Measurements from ENCODE around the gene TBX1. TPM values are rescaled to one million over a fixed set of nuclear protein-coding genes. Genes with fewer than 3 reads are reported as not detected.

TBX1 gene
- total RNA-seq, 5 donors from 2014 or later (not counting 1 experiment from before 2014, with no cell fraction given): 0.20 TPM; not detected in 4

DNA sequence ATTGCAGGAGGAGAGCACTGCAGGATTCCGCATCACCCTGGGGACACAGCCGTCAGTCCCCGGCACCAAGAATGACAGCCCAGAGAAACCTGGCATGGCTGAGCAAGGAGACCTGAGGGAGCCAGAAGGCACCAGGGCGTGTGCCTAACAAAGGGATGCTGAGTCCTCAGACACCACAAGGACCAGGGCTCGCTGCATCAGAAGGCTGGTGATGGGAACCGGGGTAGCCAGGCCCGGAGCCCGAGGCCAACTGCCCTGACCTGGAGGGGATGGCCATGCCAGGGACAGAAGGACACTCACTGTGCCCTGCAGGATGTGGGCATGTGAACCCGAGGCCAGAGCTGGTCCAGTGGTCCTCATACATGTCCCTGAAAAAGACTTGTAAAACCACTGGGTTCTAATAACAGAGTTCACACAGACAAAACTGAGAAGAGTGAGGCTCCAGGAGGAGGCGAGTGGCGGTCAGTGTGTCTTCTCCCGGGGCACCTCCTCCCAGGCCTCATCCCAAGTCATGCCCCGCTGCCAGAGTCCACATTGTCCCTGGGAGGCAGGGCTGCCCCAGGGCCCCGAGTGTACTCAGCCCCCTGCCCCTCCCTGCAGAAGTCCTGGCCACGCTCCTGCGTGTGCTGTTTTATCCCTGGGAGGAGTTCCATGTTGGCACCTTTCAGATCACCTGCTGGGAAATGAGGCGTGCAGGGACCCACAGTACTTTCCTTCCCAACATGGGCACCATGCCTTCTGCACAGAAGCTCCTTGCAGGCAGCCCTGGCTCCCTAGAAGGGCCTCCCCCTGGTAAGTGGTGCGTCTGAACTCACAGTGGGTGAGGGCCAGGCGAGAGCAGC, 42.5 kb downstream of the TBX1 start:
- H3K36me3 ChIP-seq (ENCODE audit: control insufficient read depth in 2 of 2, extremely low read depth in 1 of 2, insufficient read depth in 1 of 2, low read length in 1 of 2): peaks cover 16 to 28% of the 10 kb centered on the region in 2 donors
- H3K4me1 ChIP-seq (ENCODE audit: control insufficient read depth in 1 of 2, extremely low read depth in 1 of 2, insufficient read depth in 2 of 2, low read length in 2 of 2): no peaks in the 10 kb centered on the region
- H3K27me3 ChIP-seq (replicated peaks in 1 of 2; ENCODE audit: control insufficient read depth in 2 of 2, extremely low read depth in 1 of 2, insufficient read depth in 2 of 2, low read length in 1 of 2): no peaks in the 10 kb centered on the region
- no peak overlapping the region for H3K27ac Mint-ChIP-seq
- H3K27ac ChIP-seq (ENCODE audit: low read length): no peak overlapping the region
- H3K36me3 Mint-ChIP-seq: peaks cover 23% of the 10 kb centered on the region
- no peak overlapping the region for H3K4me3 Mint-ChIP-seq
- ChIA-PET CTCF (no interaction called here), POLR2A (no interaction called here)
- no peak overlapping the region for H3K4me3 ChIP-seq (ENCODE audit: control insufficient read depth in 1 of 2, extremely low read depth in 1 of 2, low read length in 1 of 2)
- H3K27me3 Mint-ChIP-seq: no peaks in the 10 kb centered on the region
- DNase-seq (no peak), ATAC-seq (replicated peaks in 1 of 4) (no peak)
- H3K9me3 ChIP-seq: no peaks in the 10 kb centered on the region
- 96% methylated on average over 12 of the region's 19 CpGs for WGBS (ENCODE audit: insufficient coverage)
- no peaks in the 10 kb centered on the region for H3K9me3 Mint-ChIP-seq
- H3K4me1 Mint-ChIP-seq: no peaks in the 10 kb centered on the region

DNA sequence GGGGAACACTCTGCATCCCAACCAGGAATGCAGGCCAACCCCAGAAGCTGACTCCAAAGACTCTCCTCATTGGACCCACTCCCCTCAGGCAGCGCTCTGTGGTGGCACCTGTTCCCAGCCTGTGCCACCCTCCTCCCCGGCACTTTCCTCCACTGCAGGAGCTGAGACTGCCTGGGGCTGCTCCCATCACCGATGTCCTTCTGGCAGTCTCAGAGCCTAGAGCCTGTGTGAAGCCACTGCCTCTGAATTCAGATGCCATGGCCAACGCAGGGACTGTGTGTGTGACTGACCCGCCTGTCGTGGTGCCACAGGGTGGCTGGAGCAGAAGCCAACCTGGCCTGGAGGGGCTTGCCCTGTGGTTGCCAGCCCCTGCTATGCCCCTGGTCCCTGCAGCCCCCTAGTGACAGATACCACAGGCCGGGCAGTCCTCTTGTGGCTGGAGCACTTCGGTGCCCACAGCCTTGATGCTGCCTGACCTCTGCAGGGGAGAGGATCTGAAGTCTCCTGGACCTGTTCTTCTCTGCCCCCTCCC, 43.2 kb downstream of the TBX1 start:
- Mint-ChIP-seq H3K4me3 (no peak overlapping the region), H3K9me3 (no peaks in the 10 kb centered on the region), H3K36me3 (peaks cover 23% of the 10 kb centered on the region), H3K4me1 (no peaks in the 10 kb centered on the region), H3K27ac (no peak overlapping the region), H3K27me3 (no peaks in the 10 kb centered on the region)
- Histone ChIP-seq H3K4me3 (ENCODE audit: control insufficient read depth in 1 of 2, extremely low read depth in 1 of 2, low read length in 1 of 2) (no peak overlapping the region), H3K9me3 (no peaks in the 10 kb centered on the region), H3K27me3 (replicated peaks in 1 of 2; ENCODE audit: control insufficient read depth in 2 of 2, extremely low read depth in 1 of 2, insufficient read depth in 2 of 2, low read length in 1 of 2) (no peaks in the 10 kb centered on the region), H3K36me3 (ENCODE audit: control insufficient read depth in 2 of 2, extremely low read depth in 1 of 2, insufficient read depth in 1 of 2, low read length in 1 of 2) (peaks cover 16 to 25% of the 10 kb centered on the region in 2 donors), H3K4me1 (ENCODE audit: control insufficient read depth in 1 of 2, extremely low read depth in 1 of 2, insufficient read depth in 2 of 2, low read length in 2 of 2) (no peaks in the 10 kb centered on the region), H3K27ac (ENCODE audit: low read length) (no peak overlapping the region)
- no peak for DNase-seq
- ChIA-PET CTCF (interaction anchor here in 1 of 2 donors (0.6 kb wide), 1 partner anchor 266 kb away, joined by 3 read pairs; no protein-coding TSS in a partner anchor), POLR2A (no interaction called here)
- WGBS (ENCODE audit: insufficient coverage): 94% methylated on average over 8 of the region's 8 CpGs
- no peak for ATAC-seq (replicated peaks in 1 of 4)

DNA sequence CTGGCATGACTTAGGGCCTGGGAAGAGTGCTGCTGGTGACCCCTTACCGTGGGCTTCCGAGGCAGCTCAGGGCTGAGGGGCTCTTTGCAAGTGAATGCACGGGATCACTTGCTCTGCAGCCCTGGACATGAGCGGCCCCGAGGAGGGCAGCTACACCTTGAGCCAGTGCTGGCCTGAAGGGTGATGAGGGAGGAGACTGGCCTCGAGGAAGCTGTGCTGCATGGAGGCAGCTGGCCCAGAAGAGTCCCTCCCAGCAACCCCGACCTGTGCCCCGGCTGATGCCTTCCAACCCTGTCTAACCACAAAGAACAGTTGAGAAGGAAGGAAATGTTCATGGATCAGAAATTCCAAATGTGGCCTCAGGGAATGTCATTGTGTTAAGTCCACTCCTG, 45.2 kb downstream of the TBX1 start:
- H3K4me3 Mint-ChIP-seq: no peak overlapping the region
- H3K36me3 ChIP-seq (ENCODE audit: control insufficient read depth in 2 of 2, extremely low read depth in 1 of 2, insufficient read depth in 1 of 2, low read length in 1 of 2): peaks cover 16% of the 10 kb centered on the region in 2 donors
- no peaks in the 10 kb centered on the region for H3K9me3 Mint-ChIP-seq
- no peak overlapping the region for H3K27ac ChIP-seq (ENCODE audit: low read length)
- no peak overlapping the region for H3K4me3 ChIP-seq (ENCODE audit: control insufficient read depth in 1 of 2, extremely low read depth in 1 of 2, low read length in 1 of 2)
- H3K27me3 ChIP-seq (replicated peaks in 1 of 2; ENCODE audit: control insufficient read depth in 2 of 2, extremely low read depth in 1 of 2, insufficient read depth in 2 of 2, low read length in 1 of 2): no peaks in the 10 kb centered on the region
- H3K4me1 Mint-ChIP-seq: peaks cover 0 to 6% (median 0%) of the 10 kb centered on the region in 3 donors
- ATAC-seq (replicated peaks in 1 of 4) (no peak), DNase-seq (no peak)
- 100% methylated on average over 2 of the region's 8 CpGs for WGBS (ENCODE audit: insufficient coverage)
- peaks cover 3 to 12% of the 10 kb centered on the region in 2 experiments for H3K4me1 ChIP-seq (ENCODE audit: control insufficient read depth in 1 of 2, extremely low read depth in 1 of 2, insufficient read depth in 2 of 2, low read length in 2 of 2)
- no peak overlapping the region for H3K27ac Mint-ChIP-seq
- H3K27me3 Mint-ChIP-seq: no peaks in the 10 kb centered on the region
- ChIA-PET CTCF (no interaction called here), POLR2A (no interaction called here)
- H3K36me3 Mint-ChIP-seq: peaks cover 19% of the 10 kb centered on the region
- H3K9me3 ChIP-seq: no peaks in the 10 kb centered on the region

DNA sequence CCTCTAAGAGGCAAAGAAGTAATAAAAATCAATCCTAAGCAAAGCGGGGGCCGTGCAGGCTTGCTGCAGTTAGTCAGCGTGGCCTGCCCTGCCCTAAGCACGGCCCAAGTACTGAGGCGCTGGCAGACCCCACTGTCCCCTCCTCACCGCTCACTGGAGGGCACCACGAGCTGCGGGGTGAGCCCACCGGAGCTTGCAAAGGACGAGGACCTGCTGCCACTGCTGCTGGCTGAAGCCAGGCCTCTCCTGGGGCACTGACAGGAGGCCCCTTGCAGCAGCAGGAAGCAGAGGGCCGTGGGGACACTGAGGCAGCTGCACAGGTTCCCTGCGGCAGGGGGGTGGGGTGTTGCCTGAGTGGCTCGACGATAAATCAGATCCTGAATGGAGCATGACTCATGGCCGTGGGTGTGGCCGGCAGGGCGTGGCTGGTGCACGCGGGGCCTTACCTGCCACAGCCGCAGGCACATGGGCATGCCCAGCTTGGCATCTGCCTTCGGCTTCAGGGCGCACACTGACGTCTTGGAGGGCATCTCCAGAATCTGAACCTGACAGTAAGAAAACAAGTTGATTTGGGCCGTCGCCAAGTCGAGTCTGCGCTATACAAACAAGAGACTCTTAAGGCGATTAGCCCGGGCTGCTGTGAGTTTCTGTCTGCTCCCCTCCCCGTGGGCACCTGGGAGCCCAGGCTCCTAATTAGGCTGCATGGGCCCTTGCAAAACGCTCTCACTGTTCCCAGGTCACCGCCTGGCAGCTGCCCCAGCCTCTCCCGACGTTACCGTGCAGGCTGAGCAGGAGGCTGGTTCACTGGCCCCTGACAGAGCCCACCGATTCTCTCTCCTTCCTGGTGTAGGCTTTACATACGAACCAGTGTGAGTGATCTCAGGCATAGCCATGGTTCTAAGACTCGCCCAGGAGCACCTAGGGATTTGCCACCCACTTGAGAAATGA, 45.9 kb downstream of the TBX1 start:
- no peaks in the 10 kb centered on the region for H3K9me3 Mint-ChIP-seq
- Histone ChIP-seq H3K36me3 (ENCODE audit: control insufficient read depth in 2 of 2, extremely low read depth in 1 of 2, insufficient read depth in 1 of 2, low read length in 1 of 2) (peaks cover 14 to 16% of the 10 kb centered on the region in 2 donors), H3K9me3 (no peaks in the 10 kb centered on the region), H3K4me1 (ENCODE audit: control insufficient read depth in 1 of 2, extremely low read depth in 1 of 2, insufficient read depth in 2 of 2, low read length in 2 of 2) (peaks cover 6 to 19% of the 10 kb centered on the region in 2 experiments), H3K4me3 (ENCODE audit: control insufficient read depth in 1 of 2, extremely low read depth in 1 of 2, low read length in 1 of 2) (no peak overlapping the region), H3K27me3 (replicated peaks in 1 of 2; ENCODE audit: control insufficient read depth in 2 of 2, extremely low read depth in 1 of 2, insufficient read depth in 2 of 2, low read length in 1 of 2) (no peaks in the 10 kb centered on the region), H3K27ac (ENCODE audit: low read length) (no peak overlapping the region)
- CTCF ChIA-PET: no interaction called here
- peak in 1 of 35 experiments; percentile 16 for DNase-seq
- POLR2A ChIA-PET: no interaction called here
- WGBS (ENCODE audit: insufficient coverage): 88% methylated on average over 35 of the region's 38 CpGs
- no peak overlapping the region for H3K4me3 Mint-ChIP-seq
- H3K36me3 Mint-ChIP-seq: peaks cover 19% of the 10 kb centered on the region
- no peaks in the 10 kb centered on the region for H3K27me3 Mint-ChIP-seq
- H3K4me1 Mint-ChIP-seq: peaks cover 0 to 11% (median 5%) of the 10 kb centered on the region in 3 donors
- no peak overlapping the region for H3K27ac Mint-ChIP-seq
- no peak for ATAC-seq (replicated peaks in 1 of 4)

DNA sequence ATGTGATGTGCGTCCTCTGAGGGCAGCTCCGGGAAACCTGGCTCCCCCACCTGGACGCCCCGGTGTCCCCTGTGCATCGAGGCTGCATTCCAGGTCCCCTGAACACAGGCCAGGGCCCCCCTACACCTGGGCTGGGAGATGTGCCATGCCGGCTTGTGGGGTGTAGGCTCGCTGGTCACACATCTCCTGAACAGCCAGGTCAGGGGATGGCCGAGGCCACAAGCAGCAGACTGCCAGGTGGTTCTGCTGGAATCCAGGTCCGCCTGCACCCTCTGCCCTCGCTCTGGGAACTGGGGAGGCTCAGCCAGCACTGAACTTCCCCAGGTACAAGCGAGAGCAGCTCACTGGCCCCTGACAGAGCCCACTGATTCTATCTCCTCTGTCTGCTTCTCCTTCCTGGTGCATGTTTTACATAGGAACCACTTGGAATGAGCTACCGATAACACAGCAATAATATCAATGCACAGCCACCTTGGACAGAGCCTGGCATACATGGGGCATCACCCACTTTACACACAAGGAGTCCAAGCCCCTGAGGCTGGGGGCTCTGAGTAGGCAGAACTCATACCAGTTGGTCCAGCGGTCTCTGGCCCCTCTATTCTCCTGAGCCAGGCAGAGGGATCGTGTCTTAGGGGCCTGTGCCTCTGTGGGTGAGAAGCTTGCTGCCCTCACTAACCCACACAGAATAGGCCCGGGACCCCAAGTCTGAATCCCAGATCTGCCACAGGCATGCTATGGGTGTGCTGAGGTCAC, 46.8 kb downstream of the TBX1 start:
- Mint-ChIP-seq H3K9me3 (no peaks in the 10 kb centered on the region), H3K36me3 (peaks cover 12% of the 10 kb centered on the region), H3K27ac (no peak overlapping the region), H3K27me3 (no peaks in the 10 kb centered on the region), H3K4me1 (peaks cover 0 to 11% (median 5%) of the 10 kb centered on the region in 3 donors), H3K4me3 (no peak overlapping the region)
- ChIA-PET CTCF (no interaction called here), POLR2A (no interaction called here)
- H3K4me3 ChIP-seq (ENCODE audit: control insufficient read depth in 1 of 2, extremely low read depth in 1 of 2, low read length in 1 of 2): no peak overlapping the region
- H3K9me3 ChIP-seq: no peaks in the 10 kb centered on the region
- DNase-seq (no peak), ATAC-seq (replicated peaks in 1 of 4) (no peak)
- H3K27ac ChIP-seq (ENCODE audit: low read length): no peak overlapping the region
- 97% methylated on average over 13 of the region's 15 CpGs for WGBS (ENCODE audit: insufficient coverage)
- no peaks in the 10 kb centered on the region for H3K27me3 ChIP-seq (replicated peaks in 1 of 2; ENCODE audit: control insufficient read depth in 2 of 2, extremely low read depth in 1 of 2, insufficient read depth in 2 of 2, low read length in 1 of 2)
- peaks cover 6 to 19% of the 10 kb centered on the region in 2 experiments for H3K4me1 ChIP-seq (ENCODE audit: control insufficient read depth in 1 of 2, extremely low read depth in 1 of 2, insufficient read depth in 2 of 2, low read length in 2 of 2)
- peaks cover 14 to 19% of the 10 kb centered on the region in 2 donors for H3K36me3 ChIP-seq (ENCODE audit: control insufficient read depth in 2 of 2, extremely low read depth in 1 of 2, insufficient read depth in 1 of 2, low read length in 1 of 2)
